Fibroblast of lung (primary cell): ENCODE data around the gene PEX11G. TPM values are rescaled to one million over a fixed set of nuclear protein-coding genes. Genes with fewer than 3 reads are reported as not detected.
A peak's percentile ranks its signal among the peaks of the same experiment; 100 is the strongest.
"Not testable (repeated sequence)": the region's sequence is repeated elsewhere in the genome, so short reads cannot be mapped to it uniquely, and the experiment has no call there.

ENCODE experiments used
- DNase-seq, 2 donors: peaks; one replicate each; pipeline versions ENCODE4 v3.0.0 to v3.0.0-alpha.2; 2010; ENCODE audit warnings: low read depth in 2 of 2
- H2AFZ ChIP-seq: 2 replicates; pipeline ENCODE4 v1.5.1; 2012; ENCODE audit warnings: low read length, control low read depth, inconsistent platforms
- H3K27ac ChIP-seq: 2 replicates; pipeline ENCODE4 v1.5.1; 2011; ENCODE audit warnings: low read length, control low read depth; ENCODE audit not compliant: insufficient read depth
- H3K27me3 ChIP-seq: 2 replicates; pipeline ENCODE4 v1.5.1; 2011; ENCODE audit warnings: mild to moderate bottlenecking, low read length; ENCODE audit not compliant: control insufficient read depth, insufficient read depth
- H3K36me3 ChIP-seq: 2 replicates; pipeline ENCODE4 v1.5.1; 2011; ENCODE audit warnings: low read length; ENCODE audit not compliant: control insufficient read depth, insufficient read depth
- H3K4me1 ChIP-seq: 2 replicates; pipeline ENCODE4 v1.5.1; 2011; ENCODE audit warnings: low read length; ENCODE audit not compliant: control insufficient read depth, insufficient read depth; ENCODE audit errors: extremely low read depth
- H3K4me2 ChIP-seq: 2 replicates; pipeline ENCODE4 v1.5.1; 2011; ENCODE audit warnings: low read length, control low read depth; ENCODE audit not compliant: insufficient read depth; ENCODE audit errors: extremely low read depth
- H3K4me3 ChIP-seq, 4 experiments: fragments of 200-600 bp in 1 of 4; sonication (generic) in 1 of 4; replicated peaks in 1 of 4; 2 replicates each; pipeline ENCODE4 v1.5.1; 2011 to 2016; ENCODE audit warnings: low read length in 4 of 4, low read depth in 3 of 4, mild to moderate bottlenecking in 3 of 4, control low read depth in 2 of 4, inconsistent platforms in 1 of 4, mixed read lengths in 1 of 4; ENCODE audit not compliant: insufficient read depth in 1 of 4; ENCODE audit errors: control extremely low read depth in 1 of 4
- H3K79me2 ChIP-seq: 2 replicates; pipeline ENCODE4 v1.5.1; 2012; ENCODE audit warnings: mild to moderate bottlenecking, low read length, inconsistent platforms; ENCODE audit not compliant: control insufficient read depth, insufficient read depth
- H3K9ac ChIP-seq: 2 replicates; pipeline ENCODE4 v1.5.1; 2011; ENCODE audit warnings: mild to moderate bottlenecking, low read length, control low read depth; ENCODE audit not compliant: insufficient read depth
- H3K9me3 ChIP-seq: 2 replicates; pipeline ENCODE4 v1.5.1; 2012; ENCODE audit warnings: low read depth, low read length; ENCODE audit not compliant: control insufficient read depth, insufficient read depth
- H4K20me1 ChIP-seq: 2 replicates; pipeline ENCODE4 v1.5.1; 2011; ENCODE audit warnings: low read length; ENCODE audit not compliant: control insufficient read depth, insufficient read depth; ENCODE audit errors: extremely low read depth
- CTCF ChIP-seq, 2 donors: IDR thresholded peaks in 1 of 2; conservative IDR thresholded peaks in 1 of 2; 1 replicate in 1 of 2; 2 replicates in 1 of 2; pipeline ENCODE4 v1.5.1; 2011 to 2012; ENCODE audit warnings: low read length in 2 of 2, control low read depth in 1 of 2, inconsistent platforms in 1 of 2, low read depth in 1 of 2, mild to moderate bottlenecking in 1 of 2
- EZH2 ChIP-seq: IDR thresholded peaks from 2 replicates; pipeline ENCODE4 v1.5.1; 2012; ENCODE audit warnings: low read length, control low read depth, mild to moderate bottlenecking; ENCODE audit errors: missing control alignments
- polyA plus RNA-seq, 2 donors: library from polyadenylated mRNA; depleted of rRNA in 1 of 2; stranded (reverse) in 1 of 2; unstranded in 1 of 2; fragments of >200 nt; gene quantifications; 2 replicates each; pipeline ENCODE4 v1.2.1, GENCODE V29; 2011 to 2012; ENCODE audit warnings: missing spikeins in 1 of 2
- total RNA-seq: library from RNA; depleted of rRNA; stranded (reverse); fragments of >200 nt; gene quantifications from 2 replicates; pipeline ENCODE4 v1.2.1, GENCODE V29; 2014

Gene PEX11G
- total and polyA plus RNA-seq, 2 donors (not counting 1 experiment from before 2014, with no cell fraction given): 1.2 to 3.8 TPM

- no peak overlapping the region for H3K4me3 ChIP-seq
- H3K79me2 ChIP-seq: peaks cover 2% of the 10 kb centered on the region
- TF ChIP-seq CTCF (conservative IDR thresholded peaks at IDR 0.05 in 1 of 2, IDR thresholded peaks at IDR 0.05 in 1 of 2; ENCODE audit: low read depth in 1 of 2, low read length in 2 of 2) (no peak), EZH2 (no peak)
- H3K27ac ChIP-seq: no peak overlapping the region
- peak; percentile 38 to 46 for DNase-seq
- no peaks in the 10 kb centered on the region for H4K20me1 ChIP-seq
- no peak overlapping the region for H3K9ac ChIP-seq
- no peaks in the 10 kb centered on the region for H3K4me1 ChIP-seq
- no peak overlapping the region for H3K4me2 ChIP-seq
- peaks cover 4% of the 10 kb centered on the region for H3K36me3 ChIP-seq
- H3K27me3 ChIP-seq: no peaks in the 10 kb centered on the region
- H2AFZ ChIP-seq: no peak overlapping the region
- H3K9me3 ChIP-seq: peaks cover 3% of the 10 kb centered on the region
Observed at GRCh38 chr19:7450243-7451223, 38.3 kb downstream of the PEX11G start.

DNA sequence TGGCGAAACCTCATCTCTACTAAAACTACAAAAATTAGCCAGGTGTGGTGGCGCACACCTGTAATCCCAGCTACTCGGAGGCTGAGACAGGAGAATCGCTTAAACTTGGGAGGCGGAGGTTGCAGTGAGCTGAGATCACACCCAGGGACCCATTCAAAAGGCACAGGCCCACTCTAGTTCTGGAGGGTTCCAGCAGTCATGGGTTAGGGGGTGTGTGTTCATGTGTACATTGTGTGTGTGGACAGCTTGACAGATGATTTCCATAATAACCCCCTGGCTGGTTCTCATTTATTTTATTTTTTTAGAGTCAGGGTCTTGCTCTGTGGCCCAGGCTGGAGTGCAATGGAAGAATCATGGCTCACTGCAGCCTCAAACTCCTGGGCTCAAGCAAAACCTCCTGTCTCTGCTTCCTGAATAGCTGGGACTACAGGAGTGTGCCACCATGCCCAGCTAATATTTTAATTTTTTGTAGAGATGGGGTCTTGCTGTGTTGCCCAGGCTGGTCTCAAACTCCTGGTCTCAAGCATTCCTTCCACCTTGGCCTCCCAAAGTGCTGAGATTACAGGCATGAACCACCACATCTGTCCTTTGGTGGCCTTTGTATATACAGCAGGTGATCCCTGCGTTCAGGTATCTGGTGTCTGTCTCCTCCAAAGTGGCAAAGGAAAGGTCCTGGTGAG lies 39.3 kb downstream of the PEX11G start:
- DNase-seq, H3K27ac ChIP-seq, H3K79me2 ChIP-seq, H3K9ac ChIP-seq, H3K4me3 ChIP-seq, H2AFZ ChIP-seq, H4K20me1 ChIP-seq, H3K4me1 ChIP-seq, H3K27me3 ChIP-seq, H3K4me2 ChIP-seq, H3K9me3 ChIP-seq, H3K36me3 ChIP-seq: not testable (repeated sequence)

- no peak for DNase-seq
- H3K27me3 ChIP-seq: no peaks in the 10 kb centered on the region
Observed at GRCh38 chr19:7447648-7448047, 41.2 kb downstream of the PEX11G start.

More at GRCh38 chr19:7447648-7448047, 41.2 kb downstream of the PEX11G start:
- Histone ChIP-seq H4K20me1 (no peaks in the 10 kb centered on the region), H3K36me3 (peaks cover 7% of the 10 kb centered on the region), H3K9me3 (peaks cover 3% of the 10 kb centered on the region), H2AFZ (no peak overlapping the region), H3K4me2 (no peak overlapping the region), H3K27ac (no peak overlapping the region), H3K4me1 (no peaks in the 10 kb centered on the region), H3K79me2 (peaks cover 2% of the 10 kb centered on the region), H3K9ac (no peak overlapping the region), H3K4me3 (no peak overlapping the region)
- TF ChIP-seq EZH2 (no peak), CTCF (conservative IDR thresholded peaks at IDR 0.05 in 1 of 2, IDR thresholded peaks at IDR 0.05 in 1 of 2; ENCODE audit: low read depth in 1 of 2, low read length in 2 of 2) (no peak)
